Measurements from ENCODE around the gene BIRC3. TPM values are rescaled to one million over a fixed set of nuclear protein-coding genes. Genes with fewer than 3 reads are reported as not detected.
A peak's percentile ranks its signal among the peaks of the same experiment; 100 is the strongest.

Gene BIRC3
- total RNA-seq, 3 donors from 2014 or later: 26.1 to 116 (median 45.4) TPM

DNA sequence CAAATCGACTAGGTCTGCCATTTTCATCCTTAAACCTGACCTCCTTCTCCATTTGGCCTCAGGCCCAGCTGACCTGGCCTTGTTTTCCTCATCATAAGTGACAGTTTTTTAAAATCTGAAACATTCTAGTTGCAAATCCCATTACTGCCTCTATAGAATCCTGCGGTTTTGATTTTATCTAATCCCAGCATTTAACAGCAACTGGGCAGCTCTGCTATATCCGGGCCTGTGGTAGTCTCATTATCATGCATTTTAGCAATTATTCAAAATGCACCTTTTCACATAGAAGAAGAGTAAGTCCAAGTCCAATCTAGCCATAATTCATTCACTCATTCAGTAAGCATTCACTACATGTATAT lies 28.6 kb upstream of the BIRC3 start:
- no peaks in the 10 kb centered on the region for H3K36me3 ChIP-seq (ENCODE audit: low read depth)
- DNase-seq (no peak), ATAC-seq (no peak)
- intact Hi-C loops (cut with DNase I, micrococcal nuclease): loop anchor here in 1 of 2 donors (10.0 kb wide), 1 partner anchor 206 kb away; no protein-coding TSS in a partner anchor
- no peaks in the 10 kb centered on the region for H3K9me3 ChIP-seq
- H3K4me1 ChIP-seq (ENCODE audit: low read depth): no peaks in the 10 kb centered on the region
- H3K4me3 ChIP-seq: no peak overlapping the region
- TF ChIP-seq, protein P1, sequence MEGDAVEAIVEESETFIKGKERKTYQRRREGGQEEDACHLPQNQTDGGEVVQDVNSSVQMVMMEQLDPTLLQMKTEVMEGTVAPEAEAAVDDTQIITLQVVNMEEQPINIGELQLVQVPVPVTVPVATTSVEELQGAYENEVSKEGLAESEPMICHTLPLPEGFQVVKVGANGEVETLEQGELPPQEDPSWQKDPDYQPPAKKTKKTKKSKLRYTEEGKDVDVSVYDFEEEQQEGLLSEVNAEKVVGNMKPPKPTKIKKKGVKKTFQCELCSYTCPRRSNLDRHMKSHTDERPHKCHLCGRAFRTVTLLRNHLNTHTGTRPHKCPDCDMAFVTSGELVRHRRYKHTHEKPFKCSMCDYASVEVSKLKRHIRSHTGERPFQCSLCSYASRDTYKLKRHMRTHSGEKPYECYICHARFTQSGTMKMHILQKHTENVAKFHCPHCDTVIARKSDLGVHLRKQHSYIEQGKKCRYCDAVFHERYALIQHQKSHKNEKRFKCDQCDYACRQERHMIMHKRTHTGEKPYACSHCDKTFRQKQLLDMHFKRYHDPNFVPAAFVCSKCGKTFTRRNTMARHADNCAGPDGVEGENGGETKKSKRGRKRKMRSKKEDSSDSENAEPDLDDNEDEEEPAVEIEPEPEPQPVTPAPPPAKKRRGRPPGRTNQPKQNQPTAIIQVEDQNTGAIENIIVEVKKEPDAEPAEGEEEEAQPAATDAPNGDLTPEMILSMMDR (IDR thresholded peaks at IDR 0.05): no peak

DNA sequence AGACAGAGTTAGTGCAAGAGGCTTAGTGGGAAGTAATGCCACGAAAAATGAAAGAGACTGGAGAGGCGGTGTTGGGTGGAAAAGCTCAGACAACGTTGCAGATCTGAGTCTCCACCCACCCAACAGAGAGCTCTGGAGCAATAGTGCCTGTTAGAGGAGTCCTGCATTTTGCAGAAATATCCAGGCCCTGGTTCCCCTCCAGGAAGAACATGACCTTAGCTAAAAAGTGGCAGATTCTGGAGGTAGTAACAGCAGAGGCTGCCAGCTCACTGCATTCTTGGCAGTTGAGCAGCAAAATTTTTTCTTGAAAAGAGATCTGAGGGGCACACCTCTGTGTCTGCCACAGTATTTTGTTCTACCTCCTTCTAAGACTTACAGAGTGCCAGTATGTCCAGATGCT lies 27.7 kb upstream of the BIRC3 start:
- Histone ChIP-seq H3K9me3 (no peaks in the 10 kb centered on the region), H3K36me3 (ENCODE audit: low read depth) (no peaks in the 10 kb centered on the region), H3K4me3 (no peak overlapping the region), H3K4me1 (ENCODE audit: low read depth) (no peaks in the 10 kb centered on the region)
- DNase-seq: no peak
- TF ChIP-seq, protein P1 (IDR thresholded peaks at IDR 0.05): no peak
- intact Hi-C loops (cut with DNase I, micrococcal nuclease): loop anchor here in 1 of 2 donors (10.0 kb wide), 1 partner anchor 205 kb away; no protein-coding TSS in a partner anchor
- no peak for ATAC-seq

DNA sequence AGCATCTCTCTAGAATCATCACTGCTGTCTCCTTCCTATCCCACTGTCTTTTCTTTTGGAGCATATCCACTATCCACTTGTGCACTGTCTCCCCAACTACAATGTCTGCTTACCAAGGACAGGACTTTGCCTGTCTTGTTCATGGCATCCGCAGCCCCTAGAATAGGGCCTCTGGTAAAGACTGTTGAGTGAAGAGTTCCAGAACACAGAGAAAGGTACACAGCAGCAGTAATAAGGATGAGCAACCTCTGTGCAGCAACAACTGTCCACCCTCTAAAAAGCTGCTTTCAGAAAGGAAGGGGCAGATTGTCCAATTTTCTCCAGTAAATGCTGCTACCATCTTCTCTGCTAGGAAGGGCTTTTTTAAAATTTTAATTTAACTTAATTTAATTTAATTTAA lies 25.5 kb upstream of the BIRC3 start:
- no peak overlapping the region for H3K4me3 ChIP-seq
- H3K4me1 ChIP-seq (ENCODE audit: low read depth): no peaks in the 10 kb centered on the region
- H3K36me3 ChIP-seq (ENCODE audit: low read depth): no peaks in the 10 kb centered on the region
- no peak for ATAC-seq
- intact Hi-C loops (cut with DNase I, micrococcal nuclease): no loop called here
- TF ChIP-seq, protein P1 (IDR thresholded peaks at IDR 0.05): no peak
- H3K9me3 ChIP-seq: no peaks in the 10 kb centered on the region
- no peak for DNase-seq

DNA sequence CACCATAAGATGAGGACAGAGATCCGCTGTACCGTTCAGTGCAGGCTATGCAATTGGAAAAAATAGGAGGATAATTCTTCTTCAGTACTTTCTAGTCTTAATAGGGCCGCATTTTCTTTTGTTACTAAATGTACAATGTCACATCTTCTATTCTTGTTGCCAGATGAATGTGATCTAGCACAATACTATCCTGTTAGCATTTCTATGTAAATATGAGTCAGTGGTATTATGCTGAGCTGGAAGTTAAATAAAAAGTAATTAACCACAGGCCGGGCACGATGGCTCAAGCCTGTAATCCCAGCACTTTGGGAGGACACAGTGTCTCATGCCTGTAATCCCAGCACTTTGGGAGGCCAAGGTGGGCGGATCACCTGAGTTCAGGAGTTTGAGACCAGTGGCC lies 24.4 kb upstream of the BIRC3 start:
- ATAC-seq: no peak
- no peak overlapping the region for H3K4me3 ChIP-seq
- intact Hi-C loops (cut with DNase I, micrococcal nuclease): no loop called here
- DNase-seq: no peak
- TF ChIP-seq, protein P1 (IDR thresholded peaks at IDR 0.05): no peak
- H3K4me1 ChIP-seq (ENCODE audit: low read depth): no peaks in the 10 kb centered on the region
- no peaks in the 10 kb centered on the region for H3K9me3 ChIP-seq
- no peaks in the 10 kb centered on the region for H3K36me3 ChIP-seq (ENCODE audit: low read depth)

DNA sequence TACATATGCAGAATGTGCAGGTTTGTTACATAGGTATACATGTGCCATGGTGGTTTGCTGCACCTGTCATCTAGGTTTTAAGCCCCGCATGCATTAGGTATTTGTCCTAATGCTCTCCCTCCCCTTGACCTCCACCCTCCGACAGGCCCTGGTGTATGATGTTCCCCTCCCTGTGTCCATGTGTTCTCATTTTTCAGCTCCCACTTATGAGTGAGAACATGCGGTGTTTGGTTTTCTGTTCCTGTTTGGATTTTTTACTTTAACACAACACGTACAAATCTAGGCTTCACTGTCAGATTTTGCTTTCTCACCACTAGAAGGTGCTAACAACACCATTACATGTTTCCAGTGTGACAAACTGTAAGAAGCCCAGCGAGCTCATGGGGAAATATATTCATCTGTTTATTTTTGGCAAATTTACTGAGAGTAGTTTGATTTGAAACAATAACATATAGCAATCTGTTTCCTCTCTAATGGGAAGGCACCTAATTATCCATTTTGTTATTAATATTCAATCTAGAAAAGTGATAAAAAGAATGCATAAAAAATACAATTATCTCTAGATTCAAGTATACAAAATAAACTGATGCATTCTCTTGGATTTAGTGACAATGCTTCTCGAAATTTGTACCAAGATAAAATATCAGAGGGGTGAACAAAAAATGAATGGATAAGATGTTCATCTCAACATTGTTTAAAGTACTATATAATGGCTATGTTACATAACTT lies 23.2 kb upstream of the BIRC3 start:
- TF ChIP-seq, protein P1 (IDR thresholded peaks at IDR 0.05): peak; percentile 53
- no peaks in the 10 kb centered on the region for H3K9me3 ChIP-seq
- no peak for DNase-seq
- H3K36me3 ChIP-seq (ENCODE audit: low read depth): no peaks in the 10 kb centered on the region
- no peak overlapping the region for H3K4me3 ChIP-seq
- peak; percentile 93 for ATAC-seq
- intact Hi-C loops (cut with DNase I, micrococcal nuclease): no loop called here
- no peaks in the 10 kb centered on the region for H3K4me1 ChIP-seq (ENCODE audit: low read depth)

Measured in mucosa of descending colon (tissue), 3 donors.